HTR-8/SVneo (cell line): ENCODE measurements around the gene TIMP3.

Source experiments
- DNase-seq: peaks from one replicate; pipeline ENCODE4 v3.0.0; 2011; ENCODE audit warnings: low spot score, mixed read lengths; ENCODE audit not compliant: insufficient read length
- FAIRE-seq: peaks from 2 replicates; lab custom pipeline; 2011; peaks lifted over from hg19 to GRCh38; lab: Jason Lieb, UNC

The TIMP3 gene

GRCh38 chr22:32785321-32786026, 16.0 kb upstream of the TIMP3 start:
- DNase-seq (no peak), FAIRE-seq (no peak)

GRCh38 chr22:32786027-32786418, 15.5 kb upstream of the TIMP3 start:
- DNase-seq (no peak), FAIRE-seq (no peak)

GRCh38 chr22:32788904-32789624, 12.4 kb upstream of the TIMP3 start:
- FAIRE-seq (no peak), DNase-seq (no peak)

- FAIRE-seq (no peak), DNase-seq (no peak)
Measured at GRCh38 chr22:32789797-32790620, 11.5 kb upstream of the TIMP3 start.

- DNase-seq (no peak), FAIRE-seq (no peak)
Measured at GRCh38 chr22:32791056-32791455, 10.4 kb upstream of the TIMP3 start.

GRCh38 chr22:32791485-32791884, 10.0 kb upstream of the TIMP3 start:
- no peak for FAIRE-seq

GRCh38 chr22:32793589-32793988, 7.9 kb upstream of the TIMP3 start:
- no peak for FAIRE-seq

More at GRCh38 chr22:32791485-32791884, 10.0 kb upstream of the TIMP3 start:
- DNase-seq, result no peak

GRCh38 chr22:32794449-32795213, 6.9 kb upstream of the TIMP3 start:
- no peak for FAIRE-seq
- no peak for DNase-seq

More at GRCh38 chr22:32793589-32793988, 7.9 kb upstream of the TIMP3 start:
- DNase-seq, result no peak

- no peak for FAIRE-seq
- no peak for DNase-seq
Measured at GRCh38 chr22:32795214-32795596, 6.3 kb upstream of the TIMP3 start.

- no peak for FAIRE-seq
Measured at GRCh38 chr22:32796865-32797573, 4.5 kb upstream of the TIMP3 start.

GRCh38 chr22:32799496-32799895, 2.0 kb upstream of the TIMP3 start:
- FAIRE-seq, result no peak
- no peak for DNase-seq

More at GRCh38 chr22:32796865-32797573, 4.5 kb upstream of the TIMP3 start:
- DNase-seq, result peak; percentile 47

- FAIRE-seq, result no peak
- no peak for DNase-seq
Measured at GRCh38 chr22:32800158-32800882, 1.2 kb upstream of the TIMP3 start.

- no peak for DNase-seq
- no peak for FAIRE-seq
Measured at GRCh38 chr22:32800994-32801536, 440 bp upstream of the TIMP3 start.

- no peak for DNase-seq
- no peak for FAIRE-seq
Measured at GRCh38 chr22:32802237-32802765, 796 bp downstream of the TIMP3 start.

- no peak for FAIRE-seq
- no peak for DNase-seq
Measured at GRCh38 chr22:32803020-32803737, 1.7 kb downstream of the TIMP3 start.

GRCh38 chr22:32803738-32804435, 2.4 kb downstream of the TIMP3 start:
- no peak for FAIRE-seq
- no peak for DNase-seq
